AG10803 (cell line): Measurements from ENCODE around the gene BMERB1.

Experiments used
- DNase-seq: peaks from one replicate; pipeline ENCODE4 v3.0.0; 2010; ENCODE audit warnings: low read depth
- H3K4me3 ChIP-seq: 2 replicates; pipeline ENCODE4 v1.5.1; 2011; ENCODE audit warnings: mild to moderate bottlenecking, low read length, control low read depth
- CTCF ChIP-seq: conservative IDR thresholded peaks from 2 replicates; pipeline ENCODE4 v1.5.1; 2011; ENCODE audit warnings: mild to moderate bottlenecking, low read length, control low read depth, inconsistent platforms

Gene BMERB1

GRCh38 chr16:15498427-15499175 is 64.2 kb downstream of the BMERB1 start:
- no peak for TF ChIP-seq CTCF
- peak; percentile 58 for DNase-seq

GRCh38 chr16:15502041-15502725 is 67.8 kb downstream of the BMERB1 start:
- no peak for TF ChIP-seq CTCF
- no peak overlapping the region for H3K4me3 ChIP-seq
- DNase-seq: peak; percentile 83

More at GRCh38 chr16:15498427-15499175, 64.2 kb downstream of the BMERB1 start:
- H3K4me3 ChIP-seq: no peak overlapping the region

- TF ChIP-seq CTCF: no peak
- DNase-seq: no peak
- no peak overlapping the region for H3K4me3 ChIP-seq
Measured at GRCh38 chr16:15506441-15506840, 72.1 kb downstream of the BMERB1 start.

GRCh38 chr16:15507301-15507958 is 73.0 kb downstream of the BMERB1 start:
- TF ChIP-seq CTCF: peak; percentile 7; the same call in 1 of the 2 replicates
- H3K4me3 ChIP-seq: peak overlapping the region; percentile 18; the same call in 1 of the 2 replicates
- DNase-seq: peak; percentile 85

GRCh38 chr16:15507959-15508627 is 73.7 kb downstream of the BMERB1 start:
- no peak for TF ChIP-seq CTCF
- no peak for DNase-seq
- no peak overlapping the region for H3K4me3 ChIP-seq

- H3K4me3 ChIP-seq: no peak overlapping the region
- no peak for DNase-seq
- TF ChIP-seq CTCF: no peak
Measured at GRCh38 chr16:15509051-15509592, 74.7 kb downstream of the BMERB1 start.
